GM12864 (cell line): ENCODE results near the gene AANAT.

Experiments
- DNase-seq: peaks from one replicate; pipeline ENCODE4 v3.0.0-alpha.2; 2011; ENCODE audit warnings: low read depth
- H3K4me3 ChIP-seq: 2 replicates; pipeline ENCODE4 v1.5.1; 2011; ENCODE audit warnings: mild to moderate bottlenecking, low read depth, low read length, control low read depth
- CTCF ChIP-seq: IDR thresholded peaks from 2 replicates; pipeline ENCODE4 v1.5.1; 2011; ENCODE audit warnings: low read depth, mild to moderate bottlenecking, moderate library complexity, low read length, control low read depth, inconsistent platforms; ENCODE audit errors: missing control alignments

Gene AANAT

GRCh38 chr17:76435751-76436150 lies 31.7 kb upstream of the AANAT start:
- DNase-seq = no peak
- H3K4me3 ChIP-seq = no peak overlapping the region
- TF ChIP-seq CTCF = no peak

- no peak for TF ChIP-seq CTCF
- no peak overlapping the region for H3K4me3 ChIP-seq
- no peak for DNase-seq
Measured at GRCh38 chr17:76437467-76438402, 29.7 kb upstream of the AANAT start.

GRCh38 chr17:76438906-76439305 lies 28.5 kb upstream of the AANAT start:
- no peak for TF ChIP-seq CTCF
- DNase-seq = no peak
- H3K4me3 ChIP-seq = no peak overlapping the region

- no peak for DNase-seq
- no peak overlapping the region for H3K4me3 ChIP-seq
- no peak for TF ChIP-seq CTCF
Measured at GRCh38 chr17:76439314-76439928, 28.0 kb upstream of the AANAT start.

GRCh38 chr17:76440751-76441362 lies 26.5 kb upstream of the AANAT start:
- H3K4me3 ChIP-seq = no peak overlapping the region
- TF ChIP-seq CTCF = no peak
- DNase-seq = no peak

- H3K4me3 ChIP-seq = no peak overlapping the region
Measured at GRCh38 chr17:76441686-76442340, 25.6 kb upstream of the AANAT start.

More at GRCh38 chr17:76441686-76442340, 25.6 kb upstream of the AANAT start:
- no peak for TF ChIP-seq CTCF
- no peak for DNase-seq
